Measurements from ENCODE around the gene ACTN2.

The ACTN2 gene

DNA sequence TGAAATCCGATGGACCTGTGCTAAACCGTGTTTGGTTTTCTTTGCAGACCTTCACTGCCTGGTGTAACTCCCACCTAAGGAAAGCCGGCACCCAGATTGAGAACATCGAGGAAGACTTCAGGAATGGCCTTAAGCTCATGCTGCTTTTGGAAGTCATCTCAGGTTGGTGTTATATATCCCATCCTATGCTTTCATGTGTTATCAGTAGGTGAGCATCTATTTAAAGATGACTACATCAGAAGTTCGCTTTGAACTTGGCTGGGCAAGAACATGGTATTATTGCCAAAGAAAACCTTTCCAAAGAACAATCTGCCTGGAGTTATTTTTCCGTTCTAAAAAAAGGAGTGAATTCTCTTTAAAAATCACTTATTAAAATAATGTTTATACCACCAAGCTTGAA, 31.5 kb downstream of the ACTN2 start:
- no peak overlapping the region for H3K4me3 Mint-ChIP-seq
- H3K36me3 Mint-ChIP-seq = no peaks in the 10 kb centered on the region
- no peak overlapping the region for H3K27ac Mint-ChIP-seq
- H3K9me3 Mint-ChIP-seq = no peaks in the 10 kb centered on the region
- H3K27me3 Mint-ChIP-seq = peaks cover 11% of the 10 kb centered on the region
- no peaks in the 10 kb centered on the region for H3K4me1 Mint-ChIP-seq

DNA sequence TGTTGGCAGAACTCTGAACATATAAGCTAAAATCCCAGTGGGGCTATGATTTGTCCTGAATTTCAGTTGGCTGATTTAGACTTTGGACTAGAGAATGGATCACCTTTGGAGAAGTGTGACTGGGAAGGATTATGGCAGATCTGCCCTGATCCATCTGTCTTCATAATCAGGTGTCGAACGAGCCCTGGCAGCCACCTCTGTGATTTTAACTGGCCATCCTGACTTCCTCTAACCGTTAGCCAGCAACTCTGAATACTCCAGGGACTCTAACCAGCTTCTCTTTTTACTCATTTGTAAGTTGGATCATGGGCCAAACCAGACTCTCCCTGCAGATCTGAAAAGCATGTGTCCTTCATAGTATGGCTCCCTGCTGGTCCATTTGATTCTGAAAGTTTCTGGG, 32.0 kb downstream of the ACTN2 start:
- no peaks in the 10 kb centered on the region for H3K4me1 Mint-ChIP-seq
- H3K9me3 Mint-ChIP-seq = no peaks in the 10 kb centered on the region
- no peak overlapping the region for H3K27ac Mint-ChIP-seq
- no peaks in the 10 kb centered on the region for H3K36me3 Mint-ChIP-seq
- no peak overlapping the region for H3K4me3 Mint-ChIP-seq
- H3K27me3 Mint-ChIP-seq = peaks cover 10% of the 10 kb centered on the region

DNA sequence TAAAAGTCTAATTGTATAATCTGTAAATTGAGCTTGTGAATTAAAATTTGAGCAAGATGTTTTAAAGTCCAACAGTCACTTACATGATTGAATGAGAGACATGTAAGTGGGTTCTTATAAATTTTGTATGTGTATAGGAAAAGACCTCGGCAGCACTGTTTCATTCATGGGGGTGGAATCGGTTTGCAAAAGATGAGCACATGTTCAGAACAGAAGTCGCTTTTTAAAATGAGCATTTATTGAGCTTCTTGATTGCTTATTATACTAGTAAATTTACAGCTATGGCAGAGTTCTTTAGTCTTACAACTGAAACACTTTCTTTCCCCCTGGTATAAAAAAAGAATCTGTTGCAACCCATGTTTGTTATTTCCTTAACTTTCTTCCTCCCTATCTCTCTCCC, 33.9 kb downstream of the ACTN2 start:
- Mint-ChIP-seq H3K27ac (no peak overlapping the region), H3K27me3 (peaks cover 9% of the 10 kb centered on the region), H3K4me1 (no peaks in the 10 kb centered on the region), H3K9me3 (no peaks in the 10 kb centered on the region), H3K4me3 (no peak overlapping the region), H3K36me3 (no peaks in the 10 kb centered on the region)

DNA sequence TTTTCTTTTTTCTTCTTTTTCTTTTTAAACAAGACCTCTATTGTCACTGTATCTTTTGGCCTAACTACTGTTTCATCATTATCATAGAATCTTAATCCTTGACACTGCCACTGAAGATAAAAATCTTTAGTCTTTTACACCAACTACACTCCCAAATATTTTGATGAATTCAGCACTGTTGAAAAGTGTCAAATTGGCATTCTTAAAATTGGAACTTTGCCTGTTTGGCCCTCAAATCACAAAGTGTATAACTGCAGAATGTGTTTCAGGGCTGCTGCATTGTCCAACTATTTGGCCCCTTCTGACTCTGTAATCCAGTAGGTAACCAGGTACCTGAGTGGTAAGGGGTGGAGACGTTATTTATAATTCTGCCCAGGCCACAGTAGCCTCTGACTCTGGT, 34.3 kb downstream of the ACTN2 start:
- Mint-ChIP-seq H3K4me3 (no peak overlapping the region), H3K9me3 (no peaks in the 10 kb centered on the region), H3K27ac (no peak overlapping the region), H3K27me3 (peaks cover 9% of the 10 kb centered on the region), H3K4me1 (no peaks in the 10 kb centered on the region), H3K36me3 (no peaks in the 10 kb centered on the region)

DNA sequence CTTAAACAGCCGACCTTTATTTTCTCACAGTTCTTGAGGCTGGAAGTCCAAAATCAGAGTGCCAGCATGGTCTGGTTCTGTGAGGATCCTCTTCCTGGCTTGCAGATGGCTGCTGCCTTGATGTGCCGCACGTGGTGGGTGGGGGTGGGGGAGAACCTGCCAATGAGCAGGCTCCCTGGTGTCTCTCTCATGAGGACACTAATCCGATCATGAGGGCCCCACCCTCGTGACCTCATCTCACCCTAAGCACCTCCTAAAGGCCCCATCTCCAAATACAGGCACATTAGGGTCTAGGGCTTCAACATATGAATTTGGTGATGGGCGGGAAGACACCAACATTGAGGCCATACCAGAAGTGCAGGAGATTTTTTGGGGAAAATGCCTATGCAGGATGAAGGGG, 37.8 kb downstream of the ACTN2 start:
- H3K4me1 Mint-ChIP-seq = no peaks in the 10 kb centered on the region

DNA sequence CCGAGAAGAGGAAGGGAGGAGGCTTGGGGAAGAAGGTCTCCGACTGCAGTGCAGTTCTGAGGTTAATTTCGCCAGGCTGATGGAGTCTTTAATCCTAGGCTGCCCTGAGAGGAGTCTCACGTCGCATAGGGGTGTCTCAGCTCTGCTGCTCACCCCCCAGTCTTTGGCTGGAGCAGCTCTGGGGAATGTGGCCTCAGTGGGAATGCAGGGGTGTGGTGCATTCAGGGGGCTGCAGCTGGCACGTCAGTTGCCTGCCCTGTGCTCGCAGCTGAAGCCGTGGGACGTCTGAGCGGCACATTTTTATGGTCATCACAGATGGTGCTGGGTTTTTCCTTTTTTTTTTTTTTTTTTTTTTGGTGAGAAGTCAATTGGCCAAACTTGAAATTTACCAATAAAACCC, 38.2 kb downstream of the ACTN2 start:
- Mint-ChIP-seq H3K36me3 (no peaks in the 10 kb centered on the region), H3K27me3 (no peaks in the 10 kb centered on the region), H3K9me3 (no peaks in the 10 kb centered on the region), H3K4me3 (no peak overlapping the region), H3K4me1 (no peaks in the 10 kb centered on the region), H3K27ac (no peak overlapping the region)

More for the DNA sequence above, 37.8 kb downstream of the ACTN2 start:
- Mint-ChIP-seq H3K4me3 (no peak overlapping the region), H3K9me3 (no peaks in the 10 kb centered on the region), H3K27me3 (no peaks in the 10 kb centered on the region), H3K27ac (no peak overlapping the region), H3K36me3 (no peaks in the 10 kb centered on the region)

DNA sequence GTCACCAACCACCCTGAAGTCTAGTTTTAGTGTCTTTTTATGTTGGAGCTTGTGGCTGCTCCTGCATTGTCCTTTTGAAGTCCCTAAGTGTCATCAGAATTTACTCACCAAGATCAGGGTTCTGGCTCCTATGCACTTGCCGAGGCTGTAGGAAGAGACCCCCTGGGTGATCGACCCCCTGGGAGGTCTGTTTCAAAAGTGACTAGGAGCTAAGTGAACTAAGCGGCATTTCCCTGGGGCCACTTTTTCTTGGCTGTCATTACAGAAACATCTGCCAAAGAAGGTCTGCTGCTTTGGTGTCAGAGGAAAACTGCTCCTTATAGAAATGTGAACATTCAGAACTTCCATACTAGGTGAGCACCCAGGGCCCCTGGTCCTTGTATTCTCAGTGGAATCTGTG, 39.4 kb downstream of the ACTN2 start:
- H3K27ac Mint-ChIP-seq = no peak overlapping the region
- H3K4me3 Mint-ChIP-seq = no peak overlapping the region
- H3K4me1 Mint-ChIP-seq = no peaks in the 10 kb centered on the region
- no peaks in the 10 kb centered on the region for H3K27me3 Mint-ChIP-seq
- no peaks in the 10 kb centered on the region for H3K36me3 Mint-ChIP-seq
- H3K9me3 Mint-ChIP-seq = no peaks in the 10 kb centered on the region

DNA sequence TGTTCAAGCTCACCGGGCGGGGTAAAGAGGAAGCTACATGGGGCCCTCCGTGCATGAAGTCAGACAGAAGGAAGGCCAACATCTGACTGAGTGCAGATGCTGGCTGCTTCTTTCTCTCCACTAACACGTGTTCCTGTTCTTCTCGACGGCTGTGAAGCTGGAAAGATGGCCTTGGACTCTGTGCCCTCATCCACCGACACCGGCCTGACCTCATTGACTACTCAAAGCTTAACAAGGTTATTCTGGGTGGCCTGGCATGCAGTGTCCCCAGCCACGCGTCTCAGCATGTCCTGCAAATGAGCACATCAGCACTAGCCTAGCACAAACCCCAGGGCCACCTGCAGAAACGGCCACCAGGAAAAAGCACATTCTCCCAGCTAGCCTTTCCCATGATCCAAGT, 41.2 kb downstream of the ACTN2 start:
- no peaks in the 10 kb centered on the region for H3K27me3 Mint-ChIP-seq
- H3K4me3 Mint-ChIP-seq = no peak overlapping the region
- no peaks in the 10 kb centered on the region for H3K9me3 Mint-ChIP-seq
- no peak overlapping the region for H3K27ac Mint-ChIP-seq
- no peaks in the 10 kb centered on the region for H3K4me1 Mint-ChIP-seq
- no peaks in the 10 kb centered on the region for H3K36me3 Mint-ChIP-seq

DNA sequence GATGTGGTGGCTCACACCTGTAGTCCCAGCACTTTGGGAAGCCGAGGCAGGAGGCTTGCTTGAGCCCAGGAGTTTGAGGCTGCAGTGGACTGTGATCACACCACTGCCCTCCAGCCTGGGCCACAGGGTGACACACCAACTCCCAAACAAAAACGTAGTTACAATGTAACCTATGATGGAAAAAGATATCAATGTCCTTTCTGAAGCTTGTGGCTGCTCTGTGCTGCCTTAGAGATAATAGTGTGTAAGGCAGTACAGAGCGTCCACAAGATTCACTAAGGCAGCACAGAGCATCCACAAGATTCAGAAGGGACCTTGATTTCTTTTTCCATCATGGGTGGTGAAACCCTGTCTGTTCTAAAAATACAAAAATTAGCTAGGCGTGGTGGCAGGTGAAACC, 42.5 kb downstream of the ACTN2 start:
- no peak overlapping the region for H3K4me3 Mint-ChIP-seq
- H3K9me3 Mint-ChIP-seq = no peaks in the 10 kb centered on the region
- H3K27me3 Mint-ChIP-seq = no peaks in the 10 kb centered on the region
- no peaks in the 10 kb centered on the region for H3K4me1 Mint-ChIP-seq
- H3K27ac Mint-ChIP-seq = no peak overlapping the region
- no peaks in the 10 kb centered on the region for H3K36me3 Mint-ChIP-seq

DNA sequence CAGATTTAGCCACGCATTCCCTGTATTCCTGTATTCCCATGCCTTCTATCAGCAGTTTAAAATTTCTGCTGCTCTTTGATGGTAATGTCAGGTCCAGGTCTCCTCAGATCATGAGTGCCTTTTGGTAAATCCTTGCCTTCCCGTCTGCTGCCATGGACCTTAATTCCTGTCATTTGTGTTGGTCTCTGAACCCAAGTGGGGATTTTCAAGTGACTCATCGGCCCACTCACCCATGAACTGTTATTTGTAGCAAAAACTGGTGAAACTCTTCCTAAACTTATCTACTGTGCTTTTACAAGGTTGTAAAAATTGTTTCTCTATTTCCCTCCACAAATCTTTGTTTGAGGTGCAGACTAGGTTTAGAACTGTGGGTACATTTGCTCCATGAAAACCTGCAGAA, 47.4 kb downstream of the ACTN2 start:
- H3K9me3 Mint-ChIP-seq = no peaks in the 10 kb centered on the region
- H3K4me3 Mint-ChIP-seq = no peak overlapping the region
- H3K36me3 Mint-ChIP-seq = no peaks in the 10 kb centered on the region
- H3K4me1 Mint-ChIP-seq = no peaks in the 10 kb centered on the region
- no peaks in the 10 kb centered on the region for H3K27me3 Mint-ChIP-seq
- H3K27ac Mint-ChIP-seq = no peak overlapping the region

DNA sequence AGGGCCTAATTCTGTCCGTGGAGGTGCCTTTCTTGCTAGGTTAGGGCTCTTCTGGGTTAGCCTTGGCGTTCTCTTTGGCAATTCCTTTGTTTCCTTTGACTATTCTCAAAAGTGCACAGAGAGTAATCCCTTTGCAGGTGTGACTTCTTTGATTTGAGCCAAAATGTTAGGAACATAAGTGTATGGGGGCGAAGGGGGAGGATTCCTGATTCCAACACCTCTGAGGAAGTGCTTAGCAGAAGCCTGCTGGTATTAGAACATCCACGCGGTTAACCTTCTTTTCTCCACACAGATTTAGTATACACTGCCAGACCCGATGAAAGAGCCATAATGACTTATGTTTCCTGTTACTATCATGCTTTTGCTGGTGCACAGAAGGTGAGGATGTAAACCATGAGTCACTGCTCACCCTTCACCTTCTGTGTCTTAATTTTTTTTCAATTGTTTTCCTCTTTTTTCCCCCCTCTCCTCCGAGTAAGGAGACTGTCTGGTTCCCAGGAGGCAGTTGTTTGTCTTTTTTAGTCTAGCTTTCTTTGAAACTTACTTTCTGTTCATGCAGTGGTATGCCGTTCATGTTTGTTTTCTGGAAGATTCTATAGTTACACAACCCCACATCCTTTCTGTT, 48.0 kb downstream of the ACTN2 start:
- no peaks in the 10 kb centered on the region for H3K4me1 Mint-ChIP-seq
- H3K27me3 Mint-ChIP-seq = no peaks in the 10 kb centered on the region
- no peak overlapping the region for H3K4me3 Mint-ChIP-seq
- no peak overlapping the region for H3K27ac Mint-ChIP-seq
- H3K36me3 Mint-ChIP-seq = no peaks in the 10 kb centered on the region
- H3K9me3 Mint-ChIP-seq = no peaks in the 10 kb centered on the region

DNA sequence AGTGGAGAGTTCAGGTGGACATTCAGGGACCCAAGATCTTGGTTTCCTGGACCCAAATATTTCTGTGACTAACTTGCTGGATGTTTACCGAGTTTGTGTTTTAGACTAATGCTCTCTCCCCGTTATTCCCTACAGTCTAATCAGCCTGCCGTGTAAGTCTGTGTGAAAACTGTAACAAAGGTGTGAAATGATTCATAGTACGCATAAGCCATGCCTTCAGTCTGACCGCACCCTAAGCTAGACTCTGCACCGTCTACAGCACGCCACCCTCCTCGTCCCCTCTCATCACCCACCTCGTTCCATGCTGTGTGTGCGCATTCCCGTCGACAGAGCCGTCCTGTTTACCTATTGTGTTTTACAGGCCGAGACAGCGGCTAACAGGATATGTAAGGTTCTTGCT, 50.5 kb downstream of the ACTN2 start:
- no peaks in the 10 kb centered on the region for H3K4me1 Mint-ChIP-seq
- no peaks in the 10 kb centered on the region for H3K27me3 Mint-ChIP-seq
- H3K27ac Mint-ChIP-seq = no peak overlapping the region
- no peaks in the 10 kb centered on the region for H3K36me3 Mint-ChIP-seq
- no peaks in the 10 kb centered on the region for H3K9me3 Mint-ChIP-seq
- no peak overlapping the region for H3K4me3 Mint-ChIP-seq

DNA sequence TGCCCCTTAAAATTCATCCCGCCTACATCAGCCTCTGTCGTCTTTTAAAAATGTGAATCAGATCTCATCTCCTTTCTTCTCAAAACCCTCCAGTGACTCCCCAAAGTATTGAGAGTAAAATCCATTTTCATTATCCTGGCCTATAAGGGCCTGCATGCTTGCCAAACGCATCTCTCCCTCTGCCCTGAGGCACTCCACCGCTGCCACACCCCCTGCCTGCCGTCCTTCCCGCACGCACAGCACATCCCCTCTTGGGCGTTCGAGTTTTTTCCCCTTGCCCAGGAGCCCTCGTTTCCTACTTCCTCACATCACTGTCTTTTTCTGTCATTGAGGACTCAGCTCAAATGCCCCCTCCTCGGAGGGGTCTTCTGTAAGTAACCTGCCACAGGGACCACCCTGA, 55.5 kb downstream of the ACTN2 start:
- H3K4me1 Mint-ChIP-seq = no peaks in the 10 kb centered on the region
- peaks cover 1% of the 10 kb centered on the region for H3K27me3 Mint-ChIP-seq
- no peaks in the 10 kb centered on the region for H3K9me3 Mint-ChIP-seq
- H3K4me3 Mint-ChIP-seq = no peak overlapping the region
- H3K36me3 Mint-ChIP-seq = no peaks in the 10 kb centered on the region
- no peak overlapping the region for H3K27ac Mint-ChIP-seq

DNA sequence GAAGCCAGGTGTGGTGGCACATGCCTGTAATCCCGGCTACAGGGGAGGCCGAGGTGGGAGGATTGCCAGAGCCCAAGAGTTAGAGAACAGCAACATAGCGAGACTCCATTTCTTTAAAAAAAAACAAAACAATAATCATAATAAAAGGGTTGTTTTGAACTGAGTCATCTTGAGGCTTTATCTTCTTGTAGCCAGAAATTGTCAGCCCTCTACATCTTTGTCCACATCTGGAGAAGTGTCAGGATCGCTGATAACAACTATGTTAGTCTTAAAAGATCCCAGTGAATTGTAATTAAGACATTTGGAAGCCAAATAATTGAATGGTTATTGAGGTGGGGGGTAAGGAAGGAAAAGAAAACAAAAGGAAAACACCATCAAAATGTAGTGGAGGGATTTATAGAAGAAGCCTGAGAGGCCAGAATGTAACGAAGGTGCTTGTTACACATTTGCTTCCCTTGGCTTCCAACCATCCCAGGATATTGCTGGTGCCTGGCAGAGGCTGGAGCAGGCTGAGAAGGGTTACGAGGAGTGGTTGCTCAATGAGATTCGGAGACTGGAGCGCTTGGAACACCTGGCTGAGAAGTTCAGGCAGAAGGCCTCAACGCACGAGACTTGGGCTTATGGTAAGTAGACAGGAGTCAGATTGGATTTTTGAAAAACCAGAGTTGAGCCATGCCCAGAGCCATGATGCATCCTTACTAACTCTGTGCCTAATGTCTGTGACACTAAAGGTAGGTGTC, 56.3 kb downstream of the ACTN2 start:
- Mint-ChIP-seq H3K36me3 (no peaks in the 10 kb centered on the region), H3K4me1 (no peaks in the 10 kb centered on the region), H3K4me3 (no peak overlapping the region), H3K9me3 (no peaks in the 10 kb centered on the region), H3K27ac (no peak overlapping the region), H3K27me3 (peaks cover 1% of the 10 kb centered on the region)

DNA sequence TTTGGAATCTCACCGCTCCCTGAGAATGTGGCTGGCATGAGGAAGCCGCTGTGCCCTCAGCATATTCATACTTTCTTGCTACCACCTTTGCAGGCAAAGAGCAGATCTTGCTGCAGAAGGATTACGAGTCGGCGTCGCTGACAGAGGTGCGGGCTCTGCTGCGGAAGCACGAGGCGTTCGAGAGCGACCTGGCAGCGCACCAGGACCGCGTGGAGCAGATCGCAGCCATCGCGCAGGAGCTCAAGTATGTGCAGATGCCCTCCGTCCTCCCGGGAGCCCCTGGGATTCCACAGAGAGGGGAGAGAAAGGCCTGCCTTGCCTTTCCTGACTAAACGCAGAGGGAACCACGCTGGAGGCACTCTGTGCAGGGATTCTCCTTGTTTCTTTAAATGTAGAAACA, 58.2 kb downstream of the ACTN2 start:
- Mint-ChIP-seq H3K4me1 (no peaks in the 10 kb centered on the region), H3K27ac (no peak overlapping the region), H3K27me3 (peaks cover 4% of the 10 kb centered on the region), H3K4me3 (no peak overlapping the region), H3K36me3 (no peaks in the 10 kb centered on the region), H3K9me3 (no peaks in the 10 kb centered on the region)

DNA sequence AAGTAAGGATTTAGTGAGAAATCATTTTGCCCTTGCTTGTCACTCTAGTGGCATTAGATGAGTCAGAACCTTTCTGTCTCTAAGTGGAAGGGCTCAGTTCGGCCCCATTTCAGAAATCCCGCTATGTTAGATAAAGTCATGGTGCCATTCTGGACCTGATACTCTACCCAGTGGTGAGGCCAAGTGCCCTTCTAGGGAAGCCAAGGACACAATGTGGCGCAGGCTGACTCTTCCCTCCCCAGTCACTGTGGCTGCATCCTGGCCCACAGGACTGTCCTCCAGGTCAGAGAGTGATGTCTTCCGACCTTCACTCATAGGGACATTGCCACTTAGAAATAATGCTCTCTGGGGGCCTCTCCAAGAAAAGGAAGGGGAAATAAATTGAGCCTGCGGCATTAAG, 60.5 kb downstream of the ACTN2 start:
- no peaks in the 10 kb centered on the region for H3K4me1 Mint-ChIP-seq
- H3K27ac Mint-ChIP-seq = no peak overlapping the region
- no peaks in the 10 kb centered on the region for H3K9me3 Mint-ChIP-seq
- no peak overlapping the region for H3K4me3 Mint-ChIP-seq
- H3K36me3 Mint-ChIP-seq = no peaks in the 10 kb centered on the region
- peaks cover 6% of the 10 kb centered on the region for H3K27me3 Mint-ChIP-seq

Measured in activated naive CD4-positive, alpha-beta T cell treated with anti-CD3 and anti-CD28 coated beads, Interleukin-2, amount 50 U/mL, for 24 hours (primary cell).